ENCODE measurements around the gene AP1G1. TPM values are rescaled to one million over a fixed set of nuclear protein-coding genes. Genes with fewer than 3 reads are reported as not detected.
"Not testable (repeated sequence)": the region's sequence is repeated elsewhere in the genome, so short reads cannot be mapped to it uniquely, and the experiment has no call there.

The AP1G1 gene
- polyA plus RNA-seq, 1 donor from 2014 or later: 57.1 TPM

- H3K9ac ChIP-seq (ENCODE audit: low read length): no peak overlapping the region
- H3K79me2 ChIP-seq (replicated peaks; ENCODE audit: insufficient read depth, low read length): peaks cover 53% of the 10 kb centered on the region
Measured at GRCh38 chr16:71789136-71789535, 19.5 kb downstream of the AP1G1 start.

GRCh38 chr16:71788578-71788977 is 20.1 kb downstream of the AP1G1 start:
- no peaks in the 10 kb centered on the region for H3K9me3 ChIP-seq (ENCODE audit: low read length)
- H3K27ac ChIP-seq (ENCODE audit: low read length): no peak overlapping the region
- H3K36me3 ChIP-seq (ENCODE audit: insufficient read depth, low read length): peaks cover 6% of the 10 kb centered on the region
- H3K9me2 ChIP-seq (ENCODE audit: insufficient read depth, low read length): no peaks in the 10 kb centered on the region
- H3K9ac ChIP-seq (ENCODE audit: low read length): no peak overlapping the region
- H4K20me1 ChIP-seq (ENCODE audit: insufficient read depth): no peaks in the 10 kb centered on the region
- H3K27me3 ChIP-seq (ENCODE audit: insufficient read depth, low read depth, low read length): no peaks in the 10 kb centered on the region
- no peak overlapping the region for H3K4me3 ChIP-seq (ENCODE audit: low read length)
- no peak overlapping the region for H3K4me2 ChIP-seq (ENCODE audit: low read length)
- TF ChIP-seq EZH2 (IDR thresholded peaks at IDR 0.05; ENCODE audit: borderline replicate concordance, insufficient read depth, low read length, poor library complexity, severe bottlenecking) (no peak), TAF1 (IDR thresholded peaks at IDR 0.05; ENCODE audit: low read depth) (no peak), RAD21 (conservative IDR thresholded peaks at IDR 0.05) (no peak), POLR2AphosphoS5 (IDR thresholded peaks at IDR 0.05) (no peak), SMC3 (conservative IDR thresholded peaks at IDR 0.05; ENCODE audit: poor library complexity) (no peak), REST (IDR thresholded peaks at IDR 0.05; ENCODE audit: borderline replicate concordance) (no peak), EP300 (conservative IDR thresholded peaks at IDR 0.05; ENCODE audit: poor library complexity, severe bottlenecking) (no peak), MXI1 (conservative IDR thresholded peaks at IDR 0.05; ENCODE audit: poor library complexity, severe bottlenecking) (no peak)
- peaks cover 52% of the 10 kb centered on the region for H3K79me2 ChIP-seq (replicated peaks; ENCODE audit: insufficient read depth, low read length)
- no peak overlapping the region for H2AFZ ChIP-seq (ENCODE audit: low read depth, low read length)
- no peaks in the 10 kb centered on the region for H3F3A ChIP-seq (ENCODE audit: insufficient read depth, low read length, poor library complexity, severe bottlenecking)

More at GRCh38 chr16:71789136-71789535, 19.5 kb downstream of the AP1G1 start:
- no peaks in the 10 kb centered on the region for H3K27me3 ChIP-seq (ENCODE audit: insufficient read depth, low read depth, low read length)
- TF ChIP-seq MXI1 (conservative IDR thresholded peaks at IDR 0.05; ENCODE audit: poor library complexity, severe bottlenecking): no peak
- no peak for TF ChIP-seq RAD21 (conservative IDR thresholded peaks at IDR 0.05)
- no peak for TF ChIP-seq REST (IDR thresholded peaks at IDR 0.05; ENCODE audit: borderline replicate concordance)
- TF ChIP-seq EP300 (conservative IDR thresholded peaks at IDR 0.05; ENCODE audit: poor library complexity, severe bottlenecking): no peak
- no peak for TF ChIP-seq TAF1 (IDR thresholded peaks at IDR 0.05; ENCODE audit: low read depth)
- no peak for TF ChIP-seq EZH2 (IDR thresholded peaks at IDR 0.05; ENCODE audit: borderline replicate concordance, insufficient read depth, low read length, poor library complexity, severe bottlenecking)
- TF ChIP-seq SMC3 (conservative IDR thresholded peaks at IDR 0.05; ENCODE audit: poor library complexity): no peak
- no peaks in the 10 kb centered on the region for H3K9me2 ChIP-seq (ENCODE audit: insufficient read depth, low read length)
- H2AFZ ChIP-seq (ENCODE audit: low read depth, low read length): no peak overlapping the region
- no peak overlapping the region for H3K4me3 ChIP-seq (ENCODE audit: low read length)
- peaks cover 6% of the 10 kb centered on the region for H3K36me3 ChIP-seq (ENCODE audit: insufficient read depth, low read length)
- no peak overlapping the region for H3K4me2 ChIP-seq (ENCODE audit: low read length)
- H3K27ac ChIP-seq (ENCODE audit: low read length): no peak overlapping the region
- no peaks in the 10 kb centered on the region for H3F3A ChIP-seq (ENCODE audit: insufficient read depth, low read length, poor library complexity, severe bottlenecking)
- no peaks in the 10 kb centered on the region for H3K9me3 ChIP-seq (ENCODE audit: low read length)
- H4K20me1 ChIP-seq (ENCODE audit: insufficient read depth): no peaks in the 10 kb centered on the region

GRCh38 chr16:71785143-71785542 is 23.5 kb downstream of the AP1G1 start:
- not testable (repeated sequence) for H3K9ac ChIP-seq (ENCODE audit: low read length); H3K4me3 ChIP-seq (ENCODE audit: low read length); H4K20me1 ChIP-seq (ENCODE audit: insufficient read depth); H3F3A ChIP-seq (ENCODE audit: insufficient read depth, low read length, poor library complexity, severe bottlenecking); H2AFZ ChIP-seq (ENCODE audit: low read depth, low read length); H3K9me2 ChIP-seq (ENCODE audit: insufficient read depth, low read length); H3K27ac ChIP-seq (ENCODE audit: low read length); H3K4me2 ChIP-seq (ENCODE audit: low read length); H3K27me3 ChIP-seq (ENCODE audit: insufficient read depth, low read depth, low read length); H3K36me3 ChIP-seq (ENCODE audit: insufficient read depth, low read length); H3K9me3 ChIP-seq (ENCODE audit: low read length)
- peaks cover 38% of the 10 kb centered on the region for H3K79me2 ChIP-seq (replicated peaks; ENCODE audit: insufficient read depth, low read length)

All from neural cell (in vitro differentiated cells).